Natural killer cell (primary cell): ENCODE measurements around the gene BRI3. TPM values are rescaled to one million over a fixed set of nuclear protein-coding genes. Genes with fewer than 3 reads are reported as not detected.

ENCODE experiments used
- total RNA-seq, 4 donors: library from RNA; stranded (reverse); fragments of 120-200 nt in 1 of 4; gene quantifications; one replicate each; pipeline versions ENCODE4 v1.2.3 to v1.2.4, GENCODE V29; 2013 to 2022

Gene BRI3
- total RNA-seq, 3 donors from 2014 or later (not counting 1 experiment from before 2014, with no cell fraction given) = 81.9 to 97.1 (median 90.0) TPM

Other genes with a start within 250 kb of the BRI3 start
- 10 to 100 TPM; 18.7 to 33.9 (median 26.6) TPM for gene LMTK2, start 174.8 kb upstream of the BRI3 start, total RNA-seq
- gene BHLHA15, start 70.2 kb upstream of the BRI3 start, total RNA-seq = 1 to 10 TPM in 1 of 3 donors, not detected in 2; 3.3 TPM
- gene TECPR1, start 29.5 kb upstream of the BRI3 start, total RNA-seq = 10 to 100 TPM; 68.8 to 76.7 (median 70.3) TPM
- not detected for gene BAIAP2L1, start 119.4 kb downstream of the BRI3 start, total RNA-seq